Testis (tissue), 3 donors: ENCODE measurements around the gene CAVIN3. TPM values are rescaled to one million over a fixed set of nuclear protein-coding genes. Genes with fewer than 3 reads are reported as not detected.

Experiments
- DNase-seq: peaks from one replicate; pipeline ENCODE4 v3.0.0-alpha.2; 2019
- H3K27ac ChIP-seq, 2 donors: fragments of 200-600 bp; sonication (generic); one replicate each; pipeline ENCODE4 v1.5.1; 2019
- H3K27me3 ChIP-seq: fragments of 200-600 bp; sonication (generic); one replicate; pipeline ENCODE4 v1.5.1; 2019
- H3K36me3 ChIP-seq: fragments of 200-600 bp; sonication (generic); one replicate; pipeline ENCODE4 v1.5.1; 2017; ENCODE audit warnings: low read depth; ENCODE audit errors: missing control alignments
- H3K4me1 ChIP-seq: fragments of 200-600 bp; sonication (generic); one replicate; pipeline ENCODE4 v1.5.1; 2019
- H3K4me3 ChIP-seq, 2 donors: fragments of 200-600 bp; sonication (generic); one replicate each; pipeline ENCODE4 v1.5.1; 2017 to 2019
- H3K9me3 ChIP-seq: fragments of 200-600 bp; sonication (generic); one replicate; pipeline ENCODE4 v1.5.1; 2017
- POLR2A ChIP-seq: fragments of 450-650 bp; IDR thresholded peaks from one replicate; pipeline ENCODE4 v1.6.1; 2017; ENCODE audit warnings: antibody characterized with exemption, mild to moderate bottlenecking, moderate library complexity
- WGBS, 2 donors: methylation state at CpG; one replicate each; pipeline ENCODE4 v1.1.5; 2018; 5-methylcytosine and 5-hydroxymethylcytosine counted together
- intact Hi-C: fragments of 100-400 bp; cut with DNase I; formaldehyde crosslinking; loops from one replicate; pipeline ENCODE4 v1.15.1; 2023; ENCODE audit warnings: low total_unique reads
- polyA plus RNA-seq: library from polyadenylated mRNA; stranded (reverse); fragments of 350-450 nt; fragmentation: Illumina TruSeq; extraction: RNeasy Lipid Tissue Mini Kit (QIAGEN cat#74804); gene quantifications from one replicate; pipeline ENCODE4 v1.2.3, GENCODE V29; 2014; ENCODE audit warnings: low read depth, low replicate concordance; ENCODE audit not compliant: insufficient read depth
- total RNA-seq, 2 donors: library from RNA; depleted of rRNA; stranded (reverse); fragments of >200 nt; gene quantifications; one replicate each; pipeline ENCODE4 v1.2.3, GENCODE V29; 2016
- TF ChIP-seq, protein P1 (sequence below), 3 experiments: fragments of 450-650 bp in 2 of 3; fragments of 200-600 bp in 1 of 3; sonication (generic) in 1 of 3; IDR thresholded peaks; one replicate each; pipeline ENCODE4 v1.5.1; 2016 to 2019; ENCODE audit warnings: antibody characterized with exemption in 3 of 3, mild to moderate bottlenecking in 2 of 3, moderate library complexity in 1 of 3

Gene CAVIN3
- total and polyA plus RNA-seq, 3 donors from 2014 or later, result 103 to 237 (median 177) TPM

DNA sequence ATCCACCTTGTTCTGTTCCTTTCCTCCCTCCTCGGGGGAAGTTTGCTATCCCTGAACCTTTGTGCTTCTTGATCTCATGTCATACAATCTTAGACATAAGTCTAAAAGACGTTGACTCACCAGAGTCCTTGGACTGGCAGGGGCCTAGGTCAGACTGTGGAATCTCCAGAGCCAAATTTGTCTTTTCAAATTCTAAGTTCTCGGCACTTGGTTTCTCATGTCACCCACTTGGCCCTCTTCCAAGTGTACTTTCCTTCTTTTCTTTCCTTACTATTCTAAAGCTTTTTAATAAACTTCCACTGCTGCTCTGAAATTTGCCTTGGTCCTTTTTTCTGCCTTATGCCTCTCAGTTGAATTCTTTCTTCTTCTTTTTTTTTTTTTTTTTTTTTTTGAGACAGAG, 39.9 kb upstream of the CAVIN3 start:
- H3K4me1 ChIP-seq, result no peaks in the 10 kb centered on the region
- H3K27ac ChIP-seq, result no peak overlapping the region
- H3K4me3 ChIP-seq, result no peak overlapping the region
- H3K9me3 ChIP-seq, result no peaks in the 10 kb centered on the region
- WGBS, 2 donors, result 63 to 70% methylated on average over 3 of the region's 3 CpGs
- no peak for TF ChIP-seq POLR2A
- TF ChIP-seq, protein P1, sequence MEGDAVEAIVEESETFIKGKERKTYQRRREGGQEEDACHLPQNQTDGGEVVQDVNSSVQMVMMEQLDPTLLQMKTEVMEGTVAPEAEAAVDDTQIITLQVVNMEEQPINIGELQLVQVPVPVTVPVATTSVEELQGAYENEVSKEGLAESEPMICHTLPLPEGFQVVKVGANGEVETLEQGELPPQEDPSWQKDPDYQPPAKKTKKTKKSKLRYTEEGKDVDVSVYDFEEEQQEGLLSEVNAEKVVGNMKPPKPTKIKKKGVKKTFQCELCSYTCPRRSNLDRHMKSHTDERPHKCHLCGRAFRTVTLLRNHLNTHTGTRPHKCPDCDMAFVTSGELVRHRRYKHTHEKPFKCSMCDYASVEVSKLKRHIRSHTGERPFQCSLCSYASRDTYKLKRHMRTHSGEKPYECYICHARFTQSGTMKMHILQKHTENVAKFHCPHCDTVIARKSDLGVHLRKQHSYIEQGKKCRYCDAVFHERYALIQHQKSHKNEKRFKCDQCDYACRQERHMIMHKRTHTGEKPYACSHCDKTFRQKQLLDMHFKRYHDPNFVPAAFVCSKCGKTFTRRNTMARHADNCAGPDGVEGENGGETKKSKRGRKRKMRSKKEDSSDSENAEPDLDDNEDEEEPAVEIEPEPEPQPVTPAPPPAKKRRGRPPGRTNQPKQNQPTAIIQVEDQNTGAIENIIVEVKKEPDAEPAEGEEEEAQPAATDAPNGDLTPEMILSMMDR (IDR thresholded peaks at IDR 0.05), result no peak
- no peak for DNase-seq
- H3K27me3 ChIP-seq, result no peaks in the 10 kb centered on the region
- no peaks in the 10 kb centered on the region for H3K36me3 ChIP-seq
- intact Hi-C loops, result no loop called here

DNA sequence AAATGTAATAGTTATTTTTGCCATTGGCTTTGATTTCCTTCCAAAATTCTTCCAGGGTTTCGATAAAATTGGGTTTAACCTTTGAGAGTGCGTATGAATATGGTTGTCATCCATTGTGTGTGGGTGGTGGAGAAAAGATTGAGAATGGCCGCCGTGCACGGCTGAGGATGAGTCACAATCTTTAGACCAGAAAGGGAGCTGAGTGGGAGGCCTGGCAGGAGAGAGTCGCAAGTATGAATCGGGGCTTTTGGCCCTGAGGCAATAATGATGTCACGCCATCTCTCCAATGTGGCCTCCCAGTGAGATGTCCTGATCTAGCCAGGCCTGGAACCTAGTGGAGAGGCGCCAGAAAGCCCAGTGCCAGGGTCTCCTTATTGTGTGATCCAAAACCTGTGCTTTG, 36.9 kb upstream of the CAVIN3 start:
- H3K4me1 ChIP-seq, result no peaks in the 10 kb centered on the region
- no peak overlapping the region for H3K27ac ChIP-seq
- H3K9me3 ChIP-seq, result no peaks in the 10 kb centered on the region
- no peaks in the 10 kb centered on the region for H3K36me3 ChIP-seq
- intact Hi-C loops, result no loop called here
- no peak overlapping the region for H3K4me3 ChIP-seq
- TF ChIP-seq, protein P1 (IDR thresholded peaks at IDR 0.05), result no peak
- TF ChIP-seq POLR2A, result no peak
- DNase-seq, result no peak
- WGBS, 2 donors, result 45 to 59% methylated on average over 9 of the region's 9 CpGs
- H3K27me3 ChIP-seq, result no peaks in the 10 kb centered on the region

DNA sequence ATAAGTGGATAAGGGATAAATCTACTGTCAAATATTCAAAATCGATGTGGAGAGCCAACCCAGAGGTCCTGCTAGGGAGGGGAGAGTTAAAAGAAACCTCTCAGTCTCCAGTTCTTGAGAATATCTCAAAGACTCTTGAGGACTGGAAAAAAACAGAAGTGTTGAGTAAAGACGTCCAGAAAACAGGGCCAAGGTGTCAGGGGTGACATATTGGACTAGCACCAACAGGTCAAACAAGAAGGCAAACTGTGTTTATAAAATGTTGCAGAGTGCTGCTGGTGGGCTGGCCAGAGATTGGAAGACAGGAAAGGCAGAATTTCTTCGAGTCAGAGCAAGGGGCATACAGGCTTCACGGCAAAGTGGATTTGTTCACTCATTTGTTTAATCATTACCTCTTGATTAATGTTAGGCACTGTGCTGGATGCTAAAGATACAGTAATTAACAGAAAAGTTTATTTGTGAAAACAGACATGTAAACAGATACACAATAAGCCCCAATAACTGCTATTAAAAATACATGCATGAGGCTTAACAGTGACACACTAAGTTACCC, 36.3 kb upstream of the CAVIN3 start:
- no peaks in the 10 kb centered on the region for H3K27me3 ChIP-seq
- WGBS, 2 donors, result 60 to 69% methylated on average over 4 of the region's 4 CpGs
- H3K36me3 ChIP-seq, result no peaks in the 10 kb centered on the region
- TF ChIP-seq POLR2A, result no peak
- TF ChIP-seq, protein P1 (IDR thresholded peaks at IDR 0.05), result no peak
- no peaks in the 10 kb centered on the region for H3K4me1 ChIP-seq
- H3K27ac ChIP-seq, result no peak overlapping the region
- no peak overlapping the region for H3K4me3 ChIP-seq
- H3K9me3 ChIP-seq, result no peaks in the 10 kb centered on the region
- no peak for DNase-seq
- intact Hi-C loops, result no loop called here

DNA sequence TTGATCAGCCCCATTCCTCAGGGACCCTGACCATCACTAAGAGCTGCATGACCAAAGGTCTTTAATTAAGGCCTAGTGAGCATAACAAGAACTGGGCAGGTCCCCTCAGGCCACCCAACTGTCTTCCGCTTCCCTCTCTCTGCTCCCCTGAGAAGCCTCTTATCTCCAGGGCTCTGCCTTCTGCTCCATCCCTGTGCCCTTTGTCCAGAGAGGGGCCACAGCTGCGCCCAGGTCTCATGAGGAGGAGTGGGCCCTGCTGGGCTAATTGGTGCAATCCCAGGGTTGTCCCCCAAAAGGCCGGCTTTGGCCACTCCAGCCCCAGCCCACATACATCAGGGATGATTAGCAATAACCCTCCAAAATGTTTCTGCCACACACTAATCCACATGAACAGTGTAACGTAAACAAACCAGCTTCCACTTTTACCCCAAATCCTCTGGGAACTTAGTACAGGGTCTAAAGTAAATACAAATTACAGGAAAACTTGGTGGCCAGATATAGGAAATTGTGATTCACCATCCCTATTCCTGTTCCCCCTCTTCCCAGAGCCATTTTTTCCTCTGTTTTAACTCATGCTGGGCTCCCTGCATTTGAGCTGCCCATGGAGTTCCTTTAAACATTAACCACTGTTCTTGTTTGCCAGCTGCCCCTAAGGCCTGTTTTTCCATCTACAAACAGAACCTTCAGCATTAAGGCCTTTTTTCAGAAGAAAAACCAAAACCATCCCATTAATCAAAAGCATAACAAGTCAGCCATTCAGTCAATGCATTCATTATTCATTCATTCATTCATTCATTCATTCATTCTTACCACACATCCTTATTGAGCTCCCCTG, 34.6 kb upstream of the CAVIN3 start:
- Histone ChIP-seq H3K4me3 (no peak overlapping the region), H3K27ac (no peak overlapping the region), H3K9me3 (no peaks in the 10 kb centered on the region), H3K4me1 (no peaks in the 10 kb centered on the region), H3K36me3 (no peaks in the 10 kb centered on the region), H3K27me3 (no peaks in the 10 kb centered on the region)
- 88% methylated on average over 4 of the region's 4 CpGs for WGBS, 2 donors
- intact Hi-C loops, result no loop called here
- no peak for DNase-seq
- no peak for TF ChIP-seq POLR2A
- TF ChIP-seq, protein P1 (IDR thresholded peaks at IDR 0.05), result no peak
